Astrocyte of the spinal cord (primary cell): ENCODE data around the gene CRY2.

Experiments used
- DNase-seq: peaks from one replicate; pipeline ENCODE4 v3.0.0; 2011; ENCODE audit warnings: low read depth, low spot score
- H3K4me3 ChIP-seq: 2 replicates; pipeline ENCODE4 v1.5.1; 2011; ENCODE audit warnings: low read depth, mild to moderate bottlenecking, low read length, moderate library complexity
- in situ Hi-C: cut with HindIII; loops from 2 replicates; pipeline ENCODE4 v1.10.0; 2017; ENCODE audit warnings: low sequenced_read_pairs
- TF ChIP-seq, protein P1 (sequence below): IDR thresholded peaks from 2 replicates; pipeline ENCODE4 v1.5.1; 2012; ENCODE audit warnings: low read depth, mild to moderate bottlenecking, low read length, inconsistent platforms

CRY2 gene

DNA sequence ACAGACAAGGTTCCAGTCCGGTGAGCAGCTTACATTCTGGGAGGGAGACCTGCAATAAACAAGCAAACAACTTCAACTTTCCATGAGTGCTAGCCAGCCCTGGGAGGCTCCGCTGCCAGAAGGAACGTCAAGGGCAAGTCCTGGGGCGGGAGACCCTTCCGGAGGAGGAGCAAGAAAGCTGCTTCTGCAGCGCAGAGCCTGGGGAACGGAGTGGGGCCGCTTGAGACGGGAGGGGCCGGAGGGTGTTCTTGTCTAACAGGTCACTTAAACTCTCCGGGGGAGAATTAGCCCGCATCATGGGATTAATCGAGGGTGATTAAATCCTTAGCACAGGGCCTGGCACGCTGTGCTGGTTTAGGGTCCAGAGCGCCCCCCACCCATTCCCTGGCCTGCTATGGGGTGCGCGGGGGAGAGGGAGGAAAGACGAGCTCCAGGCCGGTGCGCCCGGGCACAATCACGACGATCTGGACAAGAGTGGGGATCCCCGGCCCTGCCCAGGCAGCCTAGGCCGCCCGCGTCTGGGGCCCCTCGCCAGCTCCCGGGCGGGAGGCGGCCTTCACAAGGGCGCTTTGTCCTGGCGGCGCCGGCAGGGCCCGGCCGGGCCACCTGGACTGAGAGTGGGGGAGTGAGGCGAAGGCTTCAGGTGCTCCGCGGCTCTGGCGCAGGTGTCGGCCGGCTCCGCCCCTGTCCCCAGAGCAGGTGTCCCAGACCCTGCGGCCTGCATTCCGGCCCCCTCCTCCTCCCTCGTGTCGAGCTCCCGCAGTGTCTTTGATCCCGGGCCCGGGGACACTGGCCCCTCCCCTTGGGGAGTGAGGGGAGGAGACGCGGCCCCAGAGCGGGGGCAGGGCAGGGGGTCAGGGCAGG, 74.5 kb downstream of the CRY2 start:
- H3K4me3 ChIP-seq, result no peak overlapping the region
- in situ Hi-C loops, result no loop called here
- no peak for DNase-seq
- TF ChIP-seq, protein P1, sequence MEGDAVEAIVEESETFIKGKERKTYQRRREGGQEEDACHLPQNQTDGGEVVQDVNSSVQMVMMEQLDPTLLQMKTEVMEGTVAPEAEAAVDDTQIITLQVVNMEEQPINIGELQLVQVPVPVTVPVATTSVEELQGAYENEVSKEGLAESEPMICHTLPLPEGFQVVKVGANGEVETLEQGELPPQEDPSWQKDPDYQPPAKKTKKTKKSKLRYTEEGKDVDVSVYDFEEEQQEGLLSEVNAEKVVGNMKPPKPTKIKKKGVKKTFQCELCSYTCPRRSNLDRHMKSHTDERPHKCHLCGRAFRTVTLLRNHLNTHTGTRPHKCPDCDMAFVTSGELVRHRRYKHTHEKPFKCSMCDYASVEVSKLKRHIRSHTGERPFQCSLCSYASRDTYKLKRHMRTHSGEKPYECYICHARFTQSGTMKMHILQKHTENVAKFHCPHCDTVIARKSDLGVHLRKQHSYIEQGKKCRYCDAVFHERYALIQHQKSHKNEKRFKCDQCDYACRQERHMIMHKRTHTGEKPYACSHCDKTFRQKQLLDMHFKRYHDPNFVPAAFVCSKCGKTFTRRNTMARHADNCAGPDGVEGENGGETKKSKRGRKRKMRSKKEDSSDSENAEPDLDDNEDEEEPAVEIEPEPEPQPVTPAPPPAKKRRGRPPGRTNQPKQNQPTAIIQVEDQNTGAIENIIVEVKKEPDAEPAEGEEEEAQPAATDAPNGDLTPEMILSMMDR, result no peak

DNA sequence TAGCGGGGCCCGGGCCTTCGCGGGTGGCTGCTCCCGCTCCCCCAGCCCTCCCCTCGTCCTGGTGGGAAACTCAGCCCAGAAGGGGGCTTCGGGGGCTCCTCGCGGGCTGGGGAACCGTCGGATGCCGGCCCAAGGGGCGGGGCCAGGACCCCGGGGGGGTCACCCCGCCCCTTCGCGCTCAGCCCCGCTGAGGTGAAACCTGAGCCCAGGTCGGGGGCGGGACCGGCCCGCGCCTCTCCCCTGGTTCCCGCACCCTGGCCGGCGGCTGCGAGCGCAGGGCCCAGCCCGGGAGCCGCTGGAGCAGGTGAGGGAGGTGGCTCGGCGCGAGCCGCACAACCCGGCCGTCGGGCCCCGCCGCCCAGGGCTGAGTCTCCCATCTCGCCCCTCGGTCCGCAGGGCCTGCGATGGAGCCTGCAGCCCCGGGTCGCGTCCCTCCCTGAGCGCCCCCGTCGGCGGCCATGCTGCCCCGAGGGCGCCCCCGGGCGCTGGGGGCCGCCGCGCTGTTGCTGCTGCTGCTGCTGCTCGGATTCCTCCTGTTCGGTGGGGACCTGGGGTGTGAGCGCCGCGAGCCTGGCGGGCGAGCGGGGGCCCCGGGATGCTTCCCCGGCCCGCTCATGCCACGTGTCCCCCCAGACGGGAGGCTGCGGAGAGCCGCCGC, 75.3 kb downstream of the CRY2 start, which contains the start of gene LARGE2:
TSS of gene LARGE2 (plus strand) at position 232 of the 658 bp plus-strand sequence. CDS start at position 459, 227 bp downstream.
- DNase-seq, result no peak
- TF ChIP-seq, protein P1, result no peak
- H3K4me3 ChIP-seq, result no peak within 1 kb of the TSS
- in situ Hi-C loops, result no loop called here

DNA sequence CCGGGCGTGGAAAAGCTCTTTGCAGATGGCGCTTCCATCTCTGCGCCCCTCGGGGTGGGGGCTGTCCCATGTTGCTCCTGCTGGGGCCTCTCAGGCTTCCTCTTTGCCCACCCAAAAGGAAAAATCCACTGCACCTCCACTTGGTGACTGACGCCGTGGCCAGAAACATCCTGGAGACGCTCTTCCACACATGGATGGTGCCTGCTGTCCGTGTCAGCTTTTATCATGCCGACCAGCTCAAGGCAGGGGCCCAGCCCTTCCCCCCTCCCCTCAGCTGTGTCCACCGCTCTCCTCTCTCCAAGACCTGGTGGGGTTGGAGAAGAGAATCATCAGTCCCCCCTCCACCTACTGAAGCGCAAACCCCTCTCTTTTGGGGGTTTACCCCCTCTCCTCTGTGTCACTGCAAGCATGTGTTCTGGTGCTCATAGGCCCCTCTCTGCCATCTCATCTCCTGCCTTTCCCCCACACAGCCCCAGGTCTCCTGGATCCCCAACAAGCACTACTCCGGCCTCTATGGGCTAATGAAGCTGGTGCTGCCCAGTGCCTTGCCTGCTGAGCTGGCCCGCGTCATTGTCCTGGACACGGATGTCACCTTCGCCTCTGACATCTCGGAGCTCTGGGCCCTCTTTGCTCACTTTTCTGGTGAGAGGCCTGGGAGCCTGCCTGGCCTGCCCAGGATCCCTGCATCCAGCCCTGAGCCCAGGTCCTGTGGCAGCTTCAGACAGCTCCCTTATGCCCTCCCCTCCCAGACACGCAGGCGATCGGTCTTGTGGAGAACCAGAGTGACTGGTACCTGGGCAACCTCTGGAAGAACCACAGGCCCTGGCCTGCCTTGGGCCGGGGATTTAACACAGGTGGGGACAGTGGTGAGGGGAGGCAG, 77.0 kb downstream of the CRY2 start:
- no peak overlapping the region for H3K4me3 ChIP-seq
- in situ Hi-C loops, result no loop called here
- no peak for DNase-seq
- TF ChIP-seq, protein P1, result no peak

DNA sequence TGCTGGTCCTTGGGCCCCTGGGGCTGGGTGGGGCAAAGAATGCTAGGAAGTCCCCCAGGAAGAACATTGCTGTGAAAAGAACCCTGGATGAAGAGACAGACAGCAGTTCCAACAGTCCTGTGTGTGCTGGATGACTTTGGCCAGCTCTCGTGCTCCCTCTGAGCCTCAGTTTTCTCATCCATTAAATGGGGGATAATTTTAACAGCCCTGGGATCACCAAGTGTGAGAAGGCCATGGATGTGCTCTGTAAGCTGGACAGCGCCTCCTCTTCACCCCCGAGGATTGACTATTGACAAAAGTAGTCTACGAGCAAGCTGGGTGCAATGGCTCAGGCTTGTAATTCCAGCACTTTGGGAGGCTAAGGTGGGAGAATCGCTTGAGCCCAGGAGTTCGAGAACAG, 77.7 kb downstream of the CRY2 start:
- DNase-seq, result no peak
- no peak overlapping the region for H3K4me3 ChIP-seq
- TF ChIP-seq, protein P1, result no peak
- in situ Hi-C loops, result no loop called here

DNA sequence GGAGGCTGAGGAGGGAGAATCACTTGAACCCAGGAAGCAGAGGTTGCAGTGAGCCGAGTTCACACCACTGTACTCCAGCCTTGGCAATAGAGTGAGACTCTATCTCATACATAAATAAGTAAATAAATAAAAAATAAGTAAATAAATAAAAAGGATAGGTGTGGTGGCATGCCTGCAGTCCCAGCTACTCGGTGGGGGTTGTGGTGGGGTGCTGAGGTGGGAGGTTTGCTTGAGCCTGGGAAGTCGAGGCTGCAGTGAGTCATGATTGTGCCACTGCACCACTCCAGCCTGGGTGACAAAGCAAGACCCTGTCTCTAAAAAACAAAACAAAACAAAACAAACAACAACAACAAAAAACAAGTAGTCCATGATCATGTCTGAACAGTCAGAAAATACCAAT, 78.3 kb downstream of the CRY2 start:
- TF ChIP-seq, protein P1, result no peak
- DNase-seq, result no peak
- in situ Hi-C loops, result no loop called here
- no peak overlapping the region for H3K4me3 ChIP-seq

DNA sequence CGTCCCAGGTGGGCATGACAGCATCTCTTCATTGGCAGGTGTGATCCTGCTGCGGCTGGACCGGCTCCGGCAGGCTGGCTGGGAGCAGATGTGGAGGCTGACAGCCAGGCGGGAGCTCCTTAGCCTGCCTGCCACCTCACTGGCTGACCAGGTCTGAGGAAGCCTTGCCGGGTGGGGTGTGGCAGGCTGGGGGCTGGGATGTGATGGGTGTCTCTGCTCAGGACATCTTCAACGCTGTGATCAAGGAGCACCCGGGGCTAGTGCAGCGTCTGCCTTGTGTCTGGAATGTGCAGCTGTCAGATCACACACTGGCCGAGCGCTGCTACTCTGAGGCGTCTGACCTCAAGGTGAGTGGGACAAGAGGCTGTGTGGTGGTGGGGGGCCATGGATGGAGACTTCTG, 78.7 kb downstream of the CRY2 start:
- H3K4me3 ChIP-seq, result no peak overlapping the region
- in situ Hi-C loops, result no loop called here
- DNase-seq, result no peak
- TF ChIP-seq, protein P1, result no peak
